Heart left ventricle (tissue), 13 donors: Measurements from ENCODE around the gene OPCML.

Source experiments
- CTCF ChIP-seq, 12 donors: fragments of 200-600 bp; sonication (generic) in 4 of 12; IDR thresholded peaks; one replicate each; pipeline versions ENCODE4 v1.5.0 to v1.8.0; 2018 to 2022; ENCODE audit warnings: antibody characterized with exemption in 12 of 12, mild to moderate bottlenecking in 5 of 12
- POLR2A ChIP-seq, 2 donors: fragments of 450-650 bp; IDR thresholded peaks; one replicate each; pipeline ENCODE4 v1.6.1; 2017; ENCODE audit warnings: antibody characterized with exemption in 2 of 2, mild to moderate bottlenecking in 2 of 2, moderate library complexity in 2 of 2
- donor health status: ischemic (EF 13 %, LVEDD 7.1; RV severe dilation, severe dysfunction).
- donor health status: DM: no; HTN: yes; CAD: no.
- donor health status: DM: no; HTN: no; CAD: no.
- donor health status: ischemic (EF 25% LVEDD 6.9; RV normal size, moderate dysfunction).
- donor health status: ischemic (EF 25% LVEDD 5.7; RV mildly dilated, moderate dysfunction).
- donor health status: ischemic (EF 35%, LVEDD 5.7; RV mildly dilated, moderate dysfunction).
- donor health status: nonischemic (EF 11% LVEDD 7.7; RV severe dilation, severe dysfunction).
- donor health status: DM: yes; HTN: yes; CAD: no.
- donor health status: PGD.
- donor health status: ischemic (EF 29% LVEDD 5.4; RV normal size, mild dysfunction).
- donor health status: nonischemic (EF 23%, LVEDD 6.1; RV moderate dilation, normal function).

DNA sequence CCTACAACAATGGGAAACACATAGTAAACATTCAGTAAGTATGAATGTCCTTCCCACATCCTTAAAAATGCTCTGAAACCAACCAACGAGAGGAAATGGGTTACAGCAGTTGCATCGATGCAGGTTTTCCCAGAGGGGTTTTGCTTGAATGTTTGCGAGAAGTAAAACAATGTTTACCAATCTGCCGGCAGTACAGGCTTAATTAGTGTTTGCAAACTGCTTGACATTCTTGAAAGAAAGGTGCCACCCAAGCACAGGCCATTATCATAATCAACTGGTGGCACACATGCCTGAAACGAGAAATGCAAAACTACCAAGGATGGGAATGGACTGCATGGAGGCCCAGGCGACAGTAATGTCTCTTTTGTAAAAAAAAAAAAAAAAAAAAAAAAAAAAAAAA lies 27.1 kb upstream of the OPCML start:
- TF ChIP-seq CTCF (IDR thresholded peaks at IDR 0.05) = no peak
- TF ChIP-seq POLR2A (IDR thresholded peaks at IDR 0.05) = no peak
